HG03521 (cell line): ENCODE data around the gene NKTR.
"Not testable (repeated sequence)": the region's sequence is repeated elsewhere in the genome, so short reads cannot be mapped to it uniquely, and the experiment has no call there.

Source experiments
- ATAC-seq: cut with Tn5 transposase; IDR thresholded peaks from one replicate; pipeline ENCODE4 v1.9.1; 2021; ENCODE audit warnings: mild to moderate bottlenecking, moderate library complexity; ENCODE audit not compliant: unreplicated experiment

Gene NKTR

DNA sequence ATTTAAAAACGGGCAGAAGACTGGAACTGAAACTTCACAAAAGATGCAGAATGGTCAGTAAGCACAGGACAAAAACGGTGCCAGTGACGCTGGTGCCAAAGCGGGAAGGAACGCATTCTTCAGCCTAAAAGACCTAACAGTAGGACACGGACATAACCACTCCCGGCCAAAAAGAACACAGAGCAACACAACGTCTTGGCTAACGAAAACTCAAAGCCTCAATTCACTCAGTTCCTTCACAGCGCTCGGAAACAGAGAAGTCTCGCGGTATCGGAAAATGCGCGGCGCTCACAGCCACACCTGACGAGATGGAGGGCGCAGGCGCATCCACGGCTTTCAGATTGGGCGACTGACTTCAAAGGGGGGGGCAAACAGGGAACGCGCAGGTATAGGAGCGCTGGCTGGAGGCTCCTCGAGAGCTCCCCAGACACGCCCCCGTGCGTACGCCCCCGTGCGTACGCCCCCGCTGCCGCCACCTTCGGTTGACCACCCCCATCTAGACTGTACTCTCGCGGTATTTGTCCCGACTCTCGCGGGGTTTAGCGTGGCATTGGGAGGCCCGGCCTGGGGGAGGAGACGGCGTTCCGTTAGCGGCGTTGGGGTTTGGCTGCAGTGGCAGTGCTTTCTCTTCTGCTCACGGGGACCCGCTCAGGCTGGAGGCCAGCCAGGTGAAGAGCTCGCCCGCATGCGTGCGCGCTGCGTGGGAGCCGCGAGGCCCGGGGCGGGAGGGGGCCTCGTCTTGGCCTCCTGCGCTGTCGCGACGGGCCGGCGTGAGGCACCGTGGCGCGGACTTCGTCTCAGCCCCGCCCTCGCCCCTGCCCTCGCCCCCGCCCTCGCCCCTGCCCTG lies at the start of gene NKTR:
NKTR (plus strand) TSS at position 576 of the 847 bp plus-strand sequence. CDS start 321 bp downstream, outside the sequence.
- peak; percentile 83 for ATAC-seq

DNA sequence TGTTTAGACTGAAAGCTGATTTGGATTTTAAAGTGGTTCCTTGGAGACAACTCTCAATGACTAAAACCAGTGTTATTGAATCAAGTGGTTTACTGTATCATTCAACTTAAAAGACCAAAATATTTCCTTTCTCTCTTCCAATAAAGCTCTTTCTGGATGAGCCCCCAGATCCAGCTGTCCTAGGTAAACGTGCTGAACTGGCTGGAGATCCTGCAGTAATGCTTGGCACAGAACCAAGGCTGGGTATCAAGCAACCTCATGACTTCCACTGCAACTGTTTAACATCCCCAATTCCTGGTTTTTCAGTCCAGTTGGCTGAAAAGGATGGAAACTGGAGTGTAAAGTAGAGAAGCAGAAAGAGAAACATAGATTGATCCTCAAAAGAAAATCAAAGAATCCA lies 47.7 kb upstream of the NKTR start:
- ATAC-seq, result no peak

DNA sequence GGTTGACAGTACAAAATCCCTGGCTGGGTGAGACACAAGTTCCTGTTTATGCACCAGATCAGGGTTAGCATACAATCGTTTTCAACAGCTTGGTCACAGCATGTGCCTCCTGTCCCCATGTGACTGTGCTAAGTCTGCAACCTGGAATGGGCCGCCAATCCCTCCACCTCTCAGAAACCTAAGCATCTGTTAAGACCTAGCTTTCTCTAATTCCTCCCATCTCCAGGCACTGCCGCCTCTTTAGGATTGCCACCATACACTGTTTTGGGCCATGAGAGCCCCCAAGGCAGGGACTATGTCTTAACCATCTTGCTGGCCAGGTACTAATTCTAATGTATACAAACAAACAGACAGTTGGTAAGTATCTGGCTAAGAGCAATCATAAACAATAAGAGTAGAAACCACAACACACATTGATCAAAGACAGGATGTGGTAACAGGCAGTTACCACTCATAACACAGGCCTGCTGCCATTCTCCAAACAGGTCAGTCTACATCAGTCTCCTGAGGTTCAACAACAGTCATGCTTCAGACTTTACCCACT lies 44.3 kb upstream of the NKTR start:
- ATAC-seq, result peak; percentile 72

DNA sequence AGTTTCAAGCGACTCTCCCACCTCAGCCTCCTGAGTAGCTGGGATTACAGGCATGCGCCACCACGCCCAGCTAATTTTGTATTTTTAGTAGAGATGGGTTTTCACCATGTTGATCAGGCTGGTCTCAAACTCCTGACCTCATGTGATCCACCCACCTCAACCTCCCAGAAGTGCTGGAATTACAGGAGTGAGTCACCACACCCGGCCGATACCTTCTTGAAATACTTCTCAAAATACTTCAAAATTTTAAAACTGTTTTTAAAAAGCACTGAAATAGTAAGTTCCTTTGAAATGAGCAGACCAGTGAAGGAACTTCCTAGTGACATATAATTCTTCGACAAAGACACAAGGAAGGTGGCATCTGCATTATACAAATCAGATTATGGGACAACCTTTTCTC lies 43.7 kb upstream of the NKTR start:
- not testable (repeated sequence) for ATAC-seq

DNA sequence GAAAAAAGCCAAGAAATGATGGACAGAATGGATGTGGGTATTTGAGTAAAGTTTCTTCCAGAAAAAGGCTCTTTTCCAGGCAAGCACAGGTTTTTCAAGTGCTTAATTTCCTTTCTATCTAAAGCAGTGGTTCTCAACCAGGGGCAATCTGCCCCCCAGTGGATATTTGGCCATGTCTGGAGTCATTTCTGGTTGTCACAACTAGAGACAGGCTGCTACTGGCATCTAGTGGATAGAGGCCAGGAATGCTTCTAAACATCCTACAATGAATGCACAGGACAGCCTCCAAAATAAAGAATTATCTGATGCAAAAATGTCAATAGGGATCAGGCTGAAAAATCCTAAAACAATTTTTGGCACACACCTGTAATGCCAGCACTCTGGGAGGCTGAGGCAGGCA lies 42.6 kb upstream of the NKTR start:
- ATAC-seq, result no peak

DNA sequence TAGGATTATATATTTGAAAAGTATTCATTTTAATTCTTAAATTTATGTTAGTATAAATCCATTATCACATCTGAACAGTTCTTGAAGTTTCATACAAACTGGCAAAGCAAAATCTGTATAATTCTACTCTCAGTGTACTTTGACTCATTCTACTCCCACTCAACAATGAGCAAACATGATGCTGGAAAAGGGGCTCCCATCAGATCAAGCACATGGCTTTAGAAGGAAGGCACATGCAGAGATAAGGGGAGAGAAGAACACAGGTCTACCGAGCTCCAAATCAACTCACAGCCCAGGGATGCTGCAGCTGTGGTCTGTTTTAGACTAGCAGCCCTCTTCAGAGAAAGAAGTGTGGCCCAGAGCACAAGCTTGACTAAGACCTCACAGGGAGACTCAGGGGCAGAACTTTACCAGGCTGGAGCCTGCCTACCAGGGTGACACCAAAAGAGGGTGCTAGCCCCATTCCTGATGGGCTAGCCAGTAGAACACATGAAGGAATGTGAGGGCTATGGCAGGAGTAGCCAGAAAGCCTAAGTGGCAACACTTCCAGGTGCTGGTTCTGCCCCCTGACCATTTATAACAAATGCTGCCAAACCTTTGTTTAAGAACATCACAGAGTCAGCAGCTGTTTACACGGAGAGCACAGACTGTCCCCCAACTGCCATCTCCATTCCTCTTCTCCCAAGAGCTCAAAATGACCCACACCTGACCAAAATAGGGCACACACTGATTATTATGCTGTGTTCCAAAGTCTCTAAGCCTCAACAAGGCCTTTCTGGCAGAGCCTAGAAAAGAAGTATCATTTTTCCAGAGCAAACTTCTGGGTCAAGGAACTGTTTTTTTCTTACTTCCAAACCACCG lies 38.2 kb upstream of the NKTR start:
- no peak for ATAC-seq

DNA sequence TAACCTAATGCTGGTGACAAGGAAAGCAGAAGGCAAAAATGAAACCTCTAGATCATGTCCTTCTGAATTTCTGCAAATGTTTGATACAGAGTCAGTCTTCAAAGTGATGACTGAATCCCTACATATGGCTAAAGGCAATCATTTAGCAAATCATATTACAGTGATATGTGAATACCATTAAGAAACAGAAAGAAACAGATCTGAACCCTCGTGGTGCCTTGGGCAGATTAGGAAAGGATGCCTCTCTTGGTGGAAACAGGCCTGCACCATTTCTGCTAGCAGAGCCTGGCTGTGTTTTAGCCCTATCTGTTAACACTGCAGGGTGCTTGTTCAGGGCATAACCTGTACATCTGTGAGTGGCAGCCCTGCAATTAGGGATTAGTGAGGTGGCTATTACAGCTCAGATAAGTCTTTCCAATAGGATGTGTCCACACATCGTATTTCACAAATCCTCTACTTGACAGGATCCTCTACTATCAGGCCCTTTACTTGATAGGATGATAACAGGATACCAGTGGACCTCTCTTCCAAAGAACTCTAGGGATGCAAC lies 30.8 kb upstream of the NKTR start:
- ATAC-seq, result no peak

DNA sequence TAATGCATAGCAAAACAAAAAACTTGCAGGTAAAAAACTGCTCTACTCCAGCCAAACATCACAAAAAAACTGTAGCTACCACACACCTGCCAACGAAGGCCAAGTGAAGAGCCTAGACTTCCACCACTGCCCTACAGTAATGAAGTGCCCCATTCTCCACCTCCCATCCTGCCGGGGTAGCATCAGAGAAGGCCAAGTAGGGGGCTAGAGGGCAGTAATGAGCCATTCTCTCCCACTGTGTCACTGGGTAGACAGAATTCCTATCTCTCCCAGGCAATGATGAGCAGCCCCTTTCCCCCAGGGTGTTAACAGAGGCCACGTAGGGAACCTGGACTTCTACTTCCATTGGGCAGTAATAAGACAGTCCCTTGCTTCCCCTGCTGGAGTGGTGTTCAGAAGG lies 28.2 kb upstream of the NKTR start:
- no peak for ATAC-seq

DNA sequence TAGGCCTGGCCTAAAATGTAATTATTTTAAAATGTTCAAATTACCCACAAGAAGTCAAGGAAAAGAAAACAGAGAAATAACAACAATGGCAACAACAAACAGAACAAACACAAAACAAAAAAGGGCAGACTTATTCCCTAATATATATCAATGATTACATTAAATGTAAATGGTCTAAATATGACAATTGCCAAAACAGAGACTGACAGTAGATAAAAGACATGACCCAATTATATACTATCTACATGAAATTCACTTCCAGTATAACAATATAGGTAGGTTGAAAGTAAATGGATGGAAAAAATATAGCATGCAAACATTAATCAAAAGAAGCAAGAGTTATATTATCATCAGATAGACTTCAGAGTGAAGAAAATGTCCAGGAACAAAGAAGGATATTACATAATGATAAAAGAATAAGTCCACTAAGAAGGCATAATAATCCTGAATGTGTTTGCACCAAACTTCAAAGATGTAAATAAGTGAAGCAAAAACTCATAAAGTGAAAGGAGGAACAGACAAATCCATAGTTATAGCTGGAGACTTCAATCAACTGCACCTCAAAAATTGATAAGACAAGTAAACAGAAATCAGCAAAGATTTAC lies 25.2 kb upstream of the NKTR start:
- no peak for ATAC-seq

DNA sequence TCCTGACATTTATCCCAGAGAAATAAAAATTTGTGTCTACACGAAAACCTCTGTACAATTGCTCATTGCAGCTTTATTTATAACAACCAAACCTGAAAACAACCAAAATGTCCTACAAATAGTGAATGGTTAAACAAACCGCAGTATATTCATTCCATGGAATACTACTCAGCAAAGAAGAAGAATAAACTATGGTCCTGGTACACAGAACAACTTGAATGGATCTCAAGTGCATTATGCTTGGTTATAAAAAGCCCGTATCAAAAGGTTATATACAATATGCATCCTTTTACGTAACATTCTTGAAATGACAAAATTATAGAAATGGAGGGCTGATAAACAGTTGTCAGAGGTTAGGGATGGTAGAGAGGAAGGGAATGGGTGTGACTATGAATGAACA lies 22.4 kb upstream of the NKTR start:
- no peak for ATAC-seq

DNA sequence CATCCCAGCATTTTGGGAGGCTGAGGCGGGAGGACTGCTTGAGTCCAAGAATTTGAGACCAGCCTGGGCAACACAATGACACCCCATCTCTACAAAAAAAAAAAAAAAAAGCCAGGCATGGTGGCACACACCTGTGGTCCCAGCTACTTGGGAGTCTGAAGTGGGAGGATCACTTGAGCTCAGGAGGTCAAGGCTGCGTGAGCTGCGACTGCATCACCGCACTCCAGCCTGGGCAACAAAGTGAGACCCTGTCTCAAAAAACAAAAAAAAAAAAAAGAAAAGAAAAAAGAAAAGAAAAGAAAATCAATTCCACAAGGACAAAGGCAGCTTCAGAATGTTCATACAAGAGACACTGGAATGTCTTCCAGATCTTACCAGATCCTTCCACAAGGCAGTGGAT lies 21.1 kb upstream of the NKTR start:
- ATAC-seq, result not testable (repeated sequence)

DNA sequence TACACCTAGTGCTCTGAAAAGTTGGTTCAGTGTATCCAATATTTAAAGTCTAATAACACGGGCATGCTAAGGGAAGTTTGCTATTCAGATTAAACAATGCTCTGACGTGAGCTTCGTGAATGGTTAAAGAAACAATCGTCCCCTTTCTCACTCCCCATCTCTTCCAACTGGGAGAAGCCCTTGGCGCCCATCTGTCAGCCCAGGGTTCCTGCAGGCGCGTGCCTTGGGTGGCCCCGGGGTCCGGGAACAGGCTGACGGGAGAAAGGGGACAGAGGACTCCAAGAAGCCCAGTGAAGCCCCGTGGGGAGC lies 19.1 kb upstream of the NKTR start:
- no peak for ATAC-seq

DNA sequence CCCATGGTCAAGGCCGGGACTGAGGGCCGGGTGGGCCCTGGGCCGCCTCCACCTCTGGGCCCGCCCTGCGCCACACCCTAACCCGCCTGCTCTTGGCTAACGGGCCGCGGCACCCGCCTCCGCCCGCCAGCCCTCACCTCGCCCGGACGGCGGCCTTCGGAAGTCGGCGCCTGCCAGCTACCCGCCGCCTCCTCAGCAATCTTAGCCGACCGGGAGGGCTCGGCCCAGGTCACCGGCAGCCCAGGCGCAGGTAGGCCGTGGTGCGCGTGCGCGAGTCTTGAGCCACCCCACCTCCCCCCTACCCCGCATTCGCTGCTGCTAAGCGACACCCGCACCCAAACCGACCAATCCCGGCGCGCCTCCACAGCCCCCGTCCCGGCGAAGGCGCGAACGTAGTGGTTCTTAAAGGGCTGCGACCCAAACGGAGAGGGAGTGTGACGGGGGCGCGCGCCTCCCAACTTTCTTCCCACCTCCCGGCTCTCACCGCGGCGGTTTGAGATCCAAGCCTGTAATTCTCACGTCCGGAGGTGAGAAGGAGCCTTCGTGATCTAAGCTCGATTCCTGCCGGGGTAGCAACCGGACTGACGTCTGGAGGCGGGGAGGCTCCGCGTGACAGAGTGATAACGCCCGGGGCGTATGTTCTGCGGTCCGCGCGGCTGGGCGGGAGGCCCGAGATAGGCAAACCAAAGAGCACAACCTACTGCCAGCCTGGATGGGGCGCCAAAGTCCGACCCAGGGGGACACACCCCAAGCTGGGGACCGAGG lies 18.6 kb upstream of the NKTR start, which contains the start of gene SEC22C:
SEC22C (minus strand) TSS at position 259 of the 765 bp plus-strand sequence. CDS start 12,921 bp downstream, outside the sequence.
- ATAC-seq, result peak; percentile 90

DNA sequence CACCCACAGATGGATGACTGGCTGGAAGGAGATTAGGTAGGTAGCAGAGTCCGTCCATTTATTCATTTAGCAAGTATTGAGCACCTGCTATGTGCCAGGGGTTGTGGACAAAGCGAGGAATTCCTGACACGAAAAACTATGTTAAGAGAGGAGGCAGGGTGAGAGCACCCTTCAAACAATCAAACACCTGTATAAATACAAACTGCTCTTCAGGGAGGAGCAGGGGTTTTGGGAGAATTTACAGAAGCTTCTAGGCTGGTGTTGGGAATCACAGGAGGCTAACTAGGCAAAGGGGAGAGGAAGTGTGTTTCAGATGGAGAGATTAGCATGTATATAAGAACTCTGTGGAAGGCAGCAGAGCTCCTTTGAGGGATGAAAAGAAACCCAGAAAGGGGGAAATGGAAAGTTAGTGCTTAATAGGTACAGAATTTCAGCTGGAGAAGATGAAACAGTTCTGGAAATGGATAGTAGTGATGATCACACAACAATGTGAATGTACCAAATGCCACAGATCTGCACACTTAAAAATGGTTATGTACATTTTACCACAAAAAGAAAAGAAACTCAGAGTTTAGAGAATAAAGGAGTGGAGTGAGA lies 17.9 kb upstream of the NKTR start:
- ATAC-seq, result no peak

DNA sequence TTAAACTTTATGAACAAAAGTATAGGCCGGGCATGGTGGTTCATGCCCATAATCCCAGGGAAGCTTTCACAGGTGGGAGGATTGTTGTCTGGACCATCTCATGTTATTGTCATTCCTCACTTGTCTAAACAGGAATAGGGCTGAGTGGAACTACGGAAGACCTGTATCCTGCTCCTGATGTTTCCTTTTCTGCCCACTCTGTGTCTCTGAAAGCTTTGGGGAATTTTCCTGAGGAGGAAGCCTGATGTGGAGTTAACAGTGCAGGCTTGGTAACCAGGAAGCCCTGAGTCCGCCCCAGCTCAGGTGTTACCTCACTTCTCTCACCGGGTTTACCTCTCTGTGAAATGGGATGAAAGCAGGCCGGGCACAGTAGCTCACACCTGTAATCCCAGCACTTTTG lies 11.9 kb upstream of the NKTR start:
- no peak for ATAC-seq

DNA sequence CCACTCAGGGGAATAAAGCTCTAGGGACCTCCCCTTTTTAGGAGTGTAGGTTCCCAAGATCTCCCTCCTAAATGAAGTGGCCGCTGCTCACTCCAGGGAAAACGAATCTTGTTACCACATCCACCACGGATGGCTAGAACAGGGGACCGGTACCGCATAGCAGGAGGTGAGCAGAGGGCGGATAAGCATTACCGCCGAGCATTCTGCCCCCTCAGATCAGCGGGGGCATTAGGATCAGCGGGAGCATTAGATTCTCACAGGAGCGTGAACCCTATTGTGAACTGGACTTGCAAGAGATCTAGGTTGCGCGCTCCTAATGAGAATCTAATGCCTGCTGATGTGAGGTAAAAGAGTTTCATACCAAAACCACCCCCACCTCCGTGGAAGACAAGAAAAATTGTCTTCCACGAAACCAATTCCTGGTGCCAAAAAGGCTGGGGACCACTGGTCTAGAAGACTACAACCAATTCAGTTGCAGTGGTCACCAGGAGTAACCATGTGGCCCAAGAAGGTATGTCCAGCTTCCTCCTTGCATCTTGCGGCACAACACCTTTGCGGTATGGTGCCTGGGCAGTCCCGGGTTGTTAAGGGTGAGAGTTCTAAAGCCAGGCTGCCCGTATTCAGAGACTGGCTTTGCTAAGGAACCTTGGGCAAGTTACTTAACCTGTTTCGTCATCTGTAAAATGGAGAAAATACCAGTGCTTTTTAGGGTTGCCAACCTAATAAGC lies 10.9 kb upstream of the NKTR start:
- no peak for ATAC-seq

DNA sequence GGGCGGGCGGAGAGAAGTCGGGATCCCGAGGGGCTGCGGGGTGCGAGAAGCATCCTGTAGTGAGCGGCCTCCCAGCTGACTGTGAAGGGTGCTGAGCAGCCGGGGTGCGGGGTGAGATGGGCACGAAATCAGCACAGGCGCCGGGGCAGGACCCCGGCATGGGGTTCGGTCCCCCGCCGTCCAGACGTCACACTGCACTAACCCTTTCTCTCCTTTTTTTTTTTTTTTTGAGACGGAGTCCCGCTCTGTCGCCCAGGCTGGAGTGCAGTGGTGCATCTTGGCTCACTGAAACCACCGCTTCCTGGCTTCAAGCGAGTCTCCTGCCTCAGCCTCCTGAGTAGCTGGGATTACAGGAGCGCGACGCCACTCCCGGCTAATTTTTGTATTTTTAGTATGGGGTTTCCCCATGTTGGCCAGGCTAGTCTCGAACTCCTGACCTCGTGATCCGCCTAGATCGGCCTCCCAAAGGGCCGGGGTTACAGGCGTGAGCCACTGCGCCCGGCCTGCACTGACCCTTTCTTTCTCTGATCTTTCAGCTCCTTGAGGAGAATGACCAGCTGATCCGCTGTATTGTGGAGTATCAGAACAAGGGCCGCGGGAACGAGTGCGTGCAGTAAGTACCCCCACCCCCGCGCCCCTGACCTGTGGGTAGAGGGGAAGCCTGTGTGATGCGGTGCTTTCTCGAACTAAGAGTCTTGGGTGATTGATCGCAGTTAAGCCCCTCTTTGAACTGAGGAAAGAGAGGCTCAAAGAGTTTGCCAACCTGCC lies 9.3 kb upstream of the NKTR start:
- no peak for ATAC-seq

DNA sequence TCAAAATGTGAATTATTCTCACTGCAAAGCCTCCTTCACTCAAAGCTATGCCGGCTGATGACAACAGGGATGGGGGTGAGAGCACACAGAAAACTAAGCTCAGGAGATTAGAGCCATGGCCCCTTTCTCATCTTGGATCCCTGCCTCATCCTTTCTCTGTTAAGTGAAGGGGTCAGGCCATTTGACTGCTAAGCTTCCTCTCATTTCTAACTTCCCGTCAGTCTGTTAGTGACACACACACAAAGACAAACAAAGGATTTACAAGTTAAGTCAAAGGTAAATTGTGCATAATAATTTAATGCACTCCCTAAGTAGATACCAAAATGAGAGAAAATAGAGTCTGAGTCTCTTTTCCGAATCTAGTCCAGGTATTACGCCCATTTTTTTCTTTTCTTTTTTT lies 8.7 kb upstream of the NKTR start:
- no peak for ATAC-seq

DNA sequence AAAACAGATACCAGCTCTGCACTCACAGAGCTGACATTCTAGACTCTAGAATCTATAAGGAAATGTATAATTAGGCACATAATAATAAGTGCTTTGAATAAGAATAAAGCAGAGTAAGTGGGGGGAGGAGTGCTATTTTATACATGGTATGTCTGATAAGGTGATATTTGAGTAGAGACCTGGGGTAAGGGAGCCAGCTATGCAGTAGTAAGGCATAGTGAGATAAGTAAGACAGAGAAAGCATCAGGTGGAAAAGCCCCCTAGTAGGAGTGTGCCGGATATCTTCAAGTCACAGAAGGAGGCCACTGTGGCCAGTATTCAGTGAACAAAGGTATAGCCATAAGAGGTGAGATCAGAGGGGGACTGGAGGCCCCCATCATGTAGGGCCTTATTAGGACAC lies 6.9 kb upstream of the NKTR start:
- no peak for ATAC-seq
